ENCODE data around the gene IPO11.
"Not testable (repeated sequence)": the region's sequence is repeated elsewhere in the genome, so short reads cannot be mapped to it uniquely, and the experiment has no call there.

Gene IPO11

GRCh38 chr5:62652225-62652624 is 239.7 kb downstream of the IPO11 start:
- no peak for DNase-seq

- no peak for DNase-seq
Measured at GRCh38 chr5:62653001-62653863, 240.7 kb downstream of the IPO11 start.

GRCh38 chr5:62653864-62654575 is 241.5 kb downstream of the IPO11 start:
- DNase-seq, result no peak

- not testable (repeated sequence) for DNase-seq
Measured at GRCh38 chr5:62657772-62658171, 245.2 kb downstream of the IPO11 start.

- DNase-seq, result peak; percentile 27
Measured at GRCh38 chr5:62661126-62661525, 248.6 kb downstream of the IPO11 start.

- no peak for DNase-seq
Measured at GRCh38 chr5:62662521-62662920, 250.0 kb downstream of the IPO11 start.

- DNase-seq, result no peak
Measured at GRCh38 chr5:62671479-62671878, 258.9 kb downstream of the IPO11 start.

- DNase-seq, result not testable (repeated sequence)
Measured at GRCh38 chr5:62676596-62676995, 264.0 kb downstream of the IPO11 start.
